SK-N-SH (cell line): Measurements from ENCODE around the gene MTERF4.

Source experiments
- CTCF ChIP-seq: fragments of 200-600 bp; sonication (generic); IDR thresholded peaks from 2 replicates; pipeline ENCODE4 v1.6.1; 2017; ENCODE audit warnings: antibody characterized with exemption, mild to moderate bottlenecking, moderate library complexity
- EP300 ChIP-seq, 2 experiments: IDR thresholded peaks; 2 replicates each; pipeline versions ENCODE4 v1.4.0 to v1.6.1; 2012; ENCODE audit warnings: borderline replicate concordance in 1 of 2, low read depth in 1 of 2, low read length in 1 of 2

GRCh38 chr2:241099246-241099645 is 2.8 kb downstream of the MTERF4 start:
- TF ChIP-seq EP300 (IDR thresholded peaks at IDR 0.05; ENCODE audit: borderline replicate concordance in 1 of 2, low read depth in 1 of 2, low read length in 1 of 2): no peak
- no peak for TF ChIP-seq CTCF
